Measurements from ENCODE around the gene ANKRD63.

The ANKRD63 gene

DNA sequence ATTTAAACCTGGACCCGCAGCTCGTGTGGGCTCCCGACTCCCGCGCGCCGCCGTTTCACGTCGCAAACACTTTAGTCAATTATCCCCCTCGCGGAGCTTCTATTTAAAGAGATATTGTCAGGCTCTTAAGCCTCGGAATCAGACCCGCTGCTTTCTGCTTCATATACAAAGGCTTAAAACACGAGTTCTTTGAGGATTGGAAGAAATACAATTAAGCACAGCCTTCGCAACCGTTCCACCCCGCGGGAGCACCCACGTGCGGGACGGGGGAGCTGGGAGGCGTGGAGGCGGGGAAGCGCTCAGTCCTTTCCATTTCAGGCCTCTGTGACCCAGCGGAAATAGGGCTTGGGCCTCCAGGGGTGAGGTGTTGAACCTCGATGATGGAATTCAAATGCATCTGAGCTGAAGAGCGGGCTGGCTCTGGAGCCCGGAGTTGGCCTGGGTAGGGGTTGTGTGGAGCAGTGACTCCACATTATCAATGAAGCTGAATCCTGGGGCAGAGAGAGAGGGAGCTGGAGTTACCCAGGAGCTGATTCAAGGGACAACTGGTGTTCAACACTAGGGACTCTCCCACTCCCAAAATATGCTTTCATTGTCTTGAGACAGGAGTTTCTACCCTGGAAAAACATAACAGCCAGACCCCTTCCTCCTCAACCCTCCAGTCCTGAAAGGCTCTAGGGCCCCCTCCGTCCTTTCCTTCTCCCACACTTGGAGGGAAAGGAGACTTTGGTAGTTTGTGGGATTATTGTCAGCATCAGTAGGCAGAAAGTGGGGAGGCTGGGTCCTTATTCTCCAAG lies 2.4 kb downstream of the ANKRD63 start:
- H3K27ac ChIP-seq (ENCODE audit: low read depth, low read length) = no peak overlapping the region
- no peaks in the 10 kb centered on the region for H3K9me3 ChIP-seq (ENCODE audit: control insufficient read depth in 1 of 2, low read length in 2 of 2)
- H3K4me3 ChIP-seq (ENCODE audit: low read depth in 1 of 2, low read length in 2 of 2) = no peak overlapping the region

DNA sequence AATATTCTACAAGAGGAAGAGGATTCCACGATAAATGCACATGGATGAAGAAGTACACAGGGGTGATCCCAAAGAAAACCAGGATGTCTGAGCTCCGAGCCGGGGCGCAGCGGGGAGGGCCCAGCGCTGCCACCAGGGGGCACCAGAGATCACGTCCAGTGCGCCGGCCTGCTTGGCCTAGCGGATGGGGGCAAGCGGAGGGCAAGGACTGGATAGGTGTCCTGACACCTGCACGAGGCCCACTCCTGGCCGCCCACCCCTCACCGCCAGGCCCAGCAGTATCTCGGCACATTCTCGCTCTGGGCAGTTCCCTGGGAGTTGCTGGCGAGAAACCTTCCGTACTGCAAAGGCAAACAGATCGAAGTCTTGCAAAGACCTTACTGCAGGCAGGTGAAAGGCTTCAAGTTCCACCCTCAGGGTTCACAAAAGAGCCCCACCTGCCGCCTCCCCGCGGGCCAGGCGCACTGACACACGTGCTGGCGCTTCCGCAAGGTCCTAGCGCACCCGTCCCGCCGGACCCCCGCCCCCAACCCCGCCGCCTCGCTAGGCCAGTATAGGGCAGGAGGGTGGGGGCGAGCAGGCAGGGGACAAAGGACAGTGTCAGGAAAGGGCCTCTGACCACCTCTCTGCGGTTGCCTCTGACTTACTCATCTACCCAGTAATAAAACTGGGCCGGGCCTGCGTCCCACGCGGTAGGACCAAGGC lies 3.3 kb downstream of the ANKRD63 start:
- H3K9ac ChIP-seq (ENCODE audit: low read depth in 1 of 2, low read length in 2 of 2) = no peak overlapping the region
- peaks cover 50 to 58% of the 10 kb centered on the region in 2 donors for H3K27me3 ChIP-seq (ENCODE audit: control insufficient read depth in 1 of 2, insufficient read depth in 2 of 2, low read length in 2 of 2)

More for the DNA sequence above, 2.4 kb downstream of the ANKRD63 start:
- H3K4me1 ChIP-seq (ENCODE audit: control insufficient read depth in 1 of 2, insufficient read depth in 2 of 2, low read length in 2 of 2) = peaks cover 4 to 11% of the 10 kb centered on the region in 2 donors
- no peaks in the 10 kb centered on the region for H3K36me3 ChIP-seq (ENCODE audit: control insufficient read depth in 1 of 2, insufficient read depth in 2 of 2, low read length in 2 of 2)
- peaks cover 50 to 65% of the 10 kb centered on the region in 2 donors for H3K27me3 ChIP-seq (ENCODE audit: control insufficient read depth in 1 of 2, insufficient read depth in 2 of 2, low read length in 2 of 2)
- no peak overlapping the region for H3K9ac ChIP-seq (ENCODE audit: low read depth in 1 of 2, low read length in 2 of 2)

GRCh38 chr15:40278026-40278425 lies 4.8 kb downstream of the ANKRD63 start:
- H3K4me1 ChIP-seq (ENCODE audit: control insufficient read depth in 1 of 2, insufficient read depth in 2 of 2, low read length in 2 of 2) = peaks cover 4 to 11% of the 10 kb centered on the region in 2 donors
- H3K9ac ChIP-seq (ENCODE audit: low read depth in 1 of 2, low read length in 2 of 2) = no peak overlapping the region
- H3K9me3 ChIP-seq (ENCODE audit: control insufficient read depth in 1 of 2, low read length in 2 of 2) = no peaks in the 10 kb centered on the region
- H3K4me3 ChIP-seq (ENCODE audit: low read depth in 1 of 2, low read length in 2 of 2) = no peak overlapping the region
- no peak overlapping the region for H3K27ac ChIP-seq (ENCODE audit: low read depth, low read length)
- H3K36me3 ChIP-seq (ENCODE audit: control insufficient read depth in 1 of 2, insufficient read depth in 2 of 2, low read length in 2 of 2) = no peaks in the 10 kb centered on the region
- peaks cover 40 to 45% of the 10 kb centered on the region in 2 donors for H3K27me3 ChIP-seq (ENCODE audit: control insufficient read depth in 1 of 2, insufficient read depth in 2 of 2, low read length in 2 of 2)

More for the DNA sequence above, 3.3 kb downstream of the ANKRD63 start:
- Histone ChIP-seq H3K4me1 (ENCODE audit: control insufficient read depth in 1 of 2, insufficient read depth in 2 of 2, low read length in 2 of 2) (peaks cover 4 to 11% of the 10 kb centered on the region in 2 donors), H3K27ac (ENCODE audit: low read depth, low read length) (no peak overlapping the region), H3K9me3 (ENCODE audit: control insufficient read depth in 1 of 2, low read length in 2 of 2) (no peaks in the 10 kb centered on the region), H3K36me3 (ENCODE audit: control insufficient read depth in 1 of 2, insufficient read depth in 2 of 2, low read length in 2 of 2) (no peaks in the 10 kb centered on the region), H3K4me3 (ENCODE audit: low read depth in 1 of 2, low read length in 2 of 2) (peak overlapping the region in 1 of 2 donors; percentile 46)

- Histone ChIP-seq H3K9me3 (ENCODE audit: control insufficient read depth in 1 of 2, low read length in 2 of 2) (no peaks in the 10 kb centered on the region), H3K4me3 (ENCODE audit: low read depth in 1 of 2, low read length in 2 of 2) (no peak overlapping the region), H3K27ac (ENCODE audit: low read depth, low read length) (no peak overlapping the region), H3K36me3 (ENCODE audit: control insufficient read depth in 1 of 2, insufficient read depth in 2 of 2, low read length in 2 of 2) (no peaks in the 10 kb centered on the region), H3K4me1 (ENCODE audit: control insufficient read depth in 1 of 2, insufficient read depth in 2 of 2, low read length in 2 of 2) (peaks cover 4 to 11% of the 10 kb centered on the region in 2 donors), H3K9ac (ENCODE audit: low read depth in 1 of 2, low read length in 2 of 2) (no peak overlapping the region), H3K27me3 (ENCODE audit: control insufficient read depth in 1 of 2, insufficient read depth in 2 of 2, low read length in 2 of 2) (peaks cover 40% of the 10 kb centered on the region in 2 donors)
Measured at GRCh38 chr15:40277471-40277870, 5.4 kb downstream of the ANKRD63 start.

GRCh38 chr15:40276927-40277326 lies 5.9 kb downstream of the ANKRD63 start:
- H3K4me3 ChIP-seq (ENCODE audit: low read depth in 1 of 2, low read length in 2 of 2) = no peak overlapping the region
- no peaks in the 10 kb centered on the region for H3K36me3 ChIP-seq (ENCODE audit: control insufficient read depth in 1 of 2, insufficient read depth in 2 of 2, low read length in 2 of 2)
- H3K27me3 ChIP-seq (ENCODE audit: control insufficient read depth in 1 of 2, insufficient read depth in 2 of 2, low read length in 2 of 2) = peaks cover 34 to 39% of the 10 kb centered on the region in 2 donors
- no peaks in the 10 kb centered on the region for H3K9me3 ChIP-seq (ENCODE audit: control insufficient read depth in 1 of 2, low read length in 2 of 2)
- H3K4me1 ChIP-seq (ENCODE audit: control insufficient read depth in 1 of 2, insufficient read depth in 2 of 2, low read length in 2 of 2) = peaks cover 4 to 11% of the 10 kb centered on the region in 2 donors
- no peak overlapping the region for H3K9ac ChIP-seq (ENCODE audit: low read depth in 1 of 2, low read length in 2 of 2)
- no peak overlapping the region for H3K27ac ChIP-seq (ENCODE audit: low read depth, low read length)

DNA sequence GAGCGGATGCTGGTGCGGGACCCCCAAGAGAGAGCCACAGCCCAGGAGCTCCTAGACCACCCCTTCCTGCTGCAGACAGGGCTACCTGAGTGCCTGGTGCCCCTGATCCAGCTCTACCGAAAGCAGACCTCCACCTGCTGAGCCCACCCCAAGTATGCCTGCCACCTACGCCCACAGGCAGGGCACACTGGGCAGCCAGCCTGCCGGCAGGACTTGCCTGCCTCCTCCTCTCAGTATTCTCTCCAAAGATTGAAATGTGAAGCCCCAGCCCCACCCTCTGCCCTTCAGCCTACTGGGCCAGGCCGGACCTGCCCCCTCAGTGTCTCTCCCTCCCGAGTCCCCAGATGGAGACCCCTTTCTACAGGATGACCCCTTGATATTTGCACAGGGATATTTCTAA lies 6.9 kb downstream of the ANKRD63 start:
- no peaks in the 10 kb centered on the region for H3K36me3 ChIP-seq (ENCODE audit: control insufficient read depth in 1 of 2, insufficient read depth in 2 of 2, low read length in 2 of 2)
- H3K4me1 ChIP-seq (ENCODE audit: control insufficient read depth in 1 of 2, insufficient read depth in 2 of 2, low read length in 2 of 2) = peaks cover 4 to 11% of the 10 kb centered on the region in 2 donors
- no peak overlapping the region for H3K27ac ChIP-seq (ENCODE audit: low read depth, low read length)
- H3K4me3 ChIP-seq (ENCODE audit: low read depth in 1 of 2, low read length in 2 of 2) = no peak overlapping the region
- H3K9ac ChIP-seq (ENCODE audit: low read depth in 1 of 2, low read length in 2 of 2) = no peak overlapping the region
- no peaks in the 10 kb centered on the region for H3K9me3 ChIP-seq (ENCODE audit: control insufficient read depth in 1 of 2, low read length in 2 of 2)
- peaks cover 27 to 29% of the 10 kb centered on the region in 2 donors for H3K27me3 ChIP-seq (ENCODE audit: control insufficient read depth in 1 of 2, insufficient read depth in 2 of 2, low read length in 2 of 2)

GRCh38 chr15:40275523-40275922 lies 7.3 kb downstream of the ANKRD63 start:
- Histone ChIP-seq H3K36me3 (ENCODE audit: control insufficient read depth in 1 of 2, insufficient read depth in 2 of 2, low read length in 2 of 2) (no peaks in the 10 kb centered on the region), H3K9me3 (ENCODE audit: control insufficient read depth in 1 of 2, low read length in 2 of 2) (no peaks in the 10 kb centered on the region), H3K9ac (ENCODE audit: low read depth in 1 of 2, low read length in 2 of 2) (no peak overlapping the region), H3K27me3 (ENCODE audit: control insufficient read depth in 1 of 2, insufficient read depth in 2 of 2, low read length in 2 of 2) (peaks cover 22 to 25% of the 10 kb centered on the region in 2 donors), H3K4me3 (ENCODE audit: low read depth in 1 of 2, low read length in 2 of 2) (no peak overlapping the region), H3K27ac (ENCODE audit: low read depth, low read length) (no peak overlapping the region), H3K4me1 (ENCODE audit: control insufficient read depth in 1 of 2, insufficient read depth in 2 of 2, low read length in 2 of 2) (peaks cover 4 to 11% of the 10 kb centered on the region in 2 donors)

DNA sequence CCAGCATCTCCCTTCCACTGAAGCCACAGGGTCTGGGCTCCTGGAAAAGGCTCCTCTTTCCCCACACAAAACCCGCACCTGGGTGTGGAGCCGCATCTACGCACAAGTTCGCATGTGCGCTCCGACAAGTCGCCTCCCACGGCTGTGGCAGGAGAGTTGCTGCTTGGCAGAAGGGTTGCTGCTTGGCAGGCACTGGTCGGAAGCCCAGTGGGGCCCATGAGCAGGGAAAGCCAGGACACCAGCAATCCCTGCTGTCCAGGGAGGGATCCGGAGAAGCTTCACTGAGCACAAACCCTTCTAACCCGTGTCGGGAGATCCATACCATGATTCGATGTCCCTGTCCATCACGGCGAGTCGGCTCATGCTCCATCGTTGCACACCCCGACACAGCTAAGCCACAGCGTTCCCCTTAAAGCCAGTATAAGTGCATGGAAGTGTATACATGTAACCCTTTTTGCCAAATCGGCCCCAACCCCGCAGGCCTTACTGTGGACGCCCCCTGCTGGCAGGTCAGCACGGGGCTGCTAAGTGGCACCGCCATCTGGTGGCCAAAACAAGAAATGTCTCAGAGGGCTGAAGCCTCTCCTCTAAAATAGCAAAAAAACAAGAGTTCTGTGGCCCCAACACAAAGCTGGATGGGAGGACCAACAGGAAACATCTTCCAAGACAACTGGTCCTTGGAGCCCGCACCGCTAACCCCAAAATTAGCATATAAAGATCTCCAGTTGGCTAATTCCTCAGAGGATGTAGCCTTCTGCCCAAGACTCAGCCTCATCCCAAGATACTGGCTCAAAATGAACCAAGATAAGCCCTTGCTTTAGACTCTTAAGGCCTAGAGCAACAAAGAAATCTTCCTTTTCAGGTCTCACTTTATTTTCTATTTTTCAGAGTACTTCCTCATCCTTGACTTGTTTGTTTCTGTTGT lies 8.3 kb downstream of the ANKRD63 start:
- Histone ChIP-seq H3K9me3 (ENCODE audit: control insufficient read depth in 1 of 2, low read length in 2 of 2) (no peaks in the 10 kb centered on the region), H3K4me3 (ENCODE audit: low read depth in 1 of 2, low read length in 2 of 2) (no peak overlapping the region), H3K27ac (ENCODE audit: low read depth, low read length) (no peak overlapping the region), H3K4me1 (ENCODE audit: control insufficient read depth in 1 of 2, insufficient read depth in 2 of 2, low read length in 2 of 2) (peaks cover 2 to 11% of the 10 kb centered on the region in 2 donors), H3K9ac (ENCODE audit: low read depth in 1 of 2, low read length in 2 of 2) (no peak overlapping the region), H3K36me3 (ENCODE audit: control insufficient read depth in 1 of 2, insufficient read depth in 2 of 2, low read length in 2 of 2) (no peaks in the 10 kb centered on the region), H3K27me3 (ENCODE audit: control insufficient read depth in 1 of 2, insufficient read depth in 2 of 2, low read length in 2 of 2) (peaks cover 16% of the 10 kb centered on the region in 2 donors)

DNA sequence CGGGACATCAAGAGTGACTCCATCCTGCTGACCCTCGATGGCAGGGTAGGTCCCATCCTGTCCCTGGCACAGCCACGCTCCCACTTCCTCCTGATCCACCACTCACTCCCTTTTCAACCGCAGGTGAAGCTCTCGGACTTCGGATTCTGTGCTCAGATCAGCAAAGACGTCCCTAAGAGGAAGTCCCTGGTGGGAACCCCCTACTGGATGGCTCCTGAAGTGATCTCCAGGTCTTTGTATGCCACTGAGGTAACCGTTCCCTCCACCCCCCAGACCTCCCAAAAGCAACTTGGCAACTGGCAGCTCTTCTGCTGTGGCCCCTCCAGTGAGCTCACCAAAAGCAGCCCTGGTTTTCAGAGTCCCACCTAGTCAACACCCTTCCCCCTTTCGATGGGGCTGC lies 9.4 kb downstream of the ANKRD63 start:
- Histone ChIP-seq H3K27ac (ENCODE audit: low read depth, low read length) (no peak overlapping the region), H3K9ac (ENCODE audit: low read depth in 1 of 2, low read length in 2 of 2) (no peak overlapping the region), H3K36me3 (ENCODE audit: control insufficient read depth in 1 of 2, insufficient read depth in 2 of 2, low read length in 2 of 2) (no peaks in the 10 kb centered on the region), H3K27me3 (ENCODE audit: control insufficient read depth in 1 of 2, insufficient read depth in 2 of 2, low read length in 2 of 2) (peaks cover 4 to 7% of the 10 kb centered on the region in 2 donors), H3K4me3 (ENCODE audit: low read depth in 1 of 2, low read length in 2 of 2) (no peak overlapping the region), H3K9me3 (ENCODE audit: control insufficient read depth in 1 of 2, low read length in 2 of 2) (no peaks in the 10 kb centered on the region), H3K4me1 (ENCODE audit: control insufficient read depth in 1 of 2, insufficient read depth in 2 of 2, low read length in 2 of 2) (peaks cover 0 to 5% of the 10 kb centered on the region in 2 donors)

All from duodenal mucosa (tissue), 2 donors.